SK-N-MC (cell line): ENCODE results near the gene ATXN7L2.
A peak's percentile ranks its signal among the peaks of the same experiment; 100 is the strongest.

Experiments
- DNase-seq: peaks from one replicate; pipeline ENCODE4 v3.0.0-alpha.2; 2011; ENCODE audit warnings: low read depth, low spot score
- H3K27ac ChIP-seq: fragments of 200-600 bp; sonication (generic); 2 replicates; pipeline ENCODE4 v1.5.1; 2016; ENCODE audit warnings: mixed run types
- H3K36me3 ChIP-seq: fragments of 200-600 bp; sonication (generic); 2 replicates; pipeline ENCODE4 v1.6.1; 2017; ENCODE audit warnings: antibody characterized with exemption, low read length, mixed read lengths; ENCODE audit not compliant: insufficient read depth
- H3K4me3 ChIP-seq: fragments of 200-600 bp; sonication (generic); 2 replicates; pipeline ENCODE4 v1.5.1; 2016
- H3K9ac ChIP-seq: fragments of 200-600 bp; sonication (generic); 2 replicates; pipeline ENCODE4 v1.8.0; 2017; ENCODE audit warnings: mixed run types, mixed read lengths; ENCODE audit not compliant: insufficient read length
- H3K9me3 ChIP-seq: fragments of 200-600 bp; sonication (generic); 2 replicates; pipeline ENCODE4 v1.6.1; 2017; ENCODE audit warnings: low read depth, mild to moderate bottlenecking, antibody characterized with exemption, low read length, moderate library complexity, mixed read lengths
- EZH2 ChIP-seq: fragments of 200-600 bp; sonication (generic); IDR thresholded peaks from one replicate; pipeline ENCODE4 v1.6.1; 2017; ENCODE audit warnings: antibody characterized with exemption
- FOXP2 ChIP-seq: optimal IDR thresholded peaks from 2 replicates; pipeline ENCODE3; 2011; ENCODE audit warnings: mild to moderate bottlenecking, moderate library complexity; ENCODE audit not compliant: insufficient read depth; ENCODE audit errors: extremely low read length, control extremely low read depth
- POLR2AphosphoS5 ChIP-seq: IDR thresholded peaks from 2 replicates; pipeline ENCODE4 v1.6.1; 2012; ENCODE audit warnings: mild to moderate bottlenecking, low read depth, low read length, borderline replicate concordance

The ATXN7L2 gene

GRCh38 chr1:109530457-109531087, 46.9 kb downstream of the ATXN7L2 start:
- no peak for TF ChIP-seq EZH2
- TF ChIP-seq POLR2AphosphoS5, result no peak
- TF ChIP-seq FOXP2, result no peak
- no peak overlapping the region for H3K9ac ChIP-seq
- DNase-seq, result no peak

GRCh38 chr1:109531380-109531779, 47.7 kb downstream of the ATXN7L2 start:
- TF ChIP-seq FOXP2, result no peak
- no peak for TF ChIP-seq POLR2AphosphoS5
- TF ChIP-seq EZH2, result no peak
- Histone ChIP-seq H3K4me3 (no peak overlapping the region), H3K27ac (no peak overlapping the region), H3K9ac (no peak overlapping the region), H3K9me3 (no peaks in the 10 kb centered on the region), H3K36me3 (no peaks in the 10 kb centered on the region)
- DNase-seq, result no peak

More at GRCh38 chr1:109530457-109531087, 46.9 kb downstream of the ATXN7L2 start:
- Histone ChIP-seq H3K36me3 (no peaks in the 10 kb centered on the region), H3K4me3 (no peak overlapping the region), H3K27ac (no peak overlapping the region), H3K9me3 (no peaks in the 10 kb centered on the region)

- no peaks in the 10 kb centered on the region for H3K36me3 ChIP-seq
- no peak overlapping the region for H3K4me3 ChIP-seq
- TF ChIP-seq POLR2AphosphoS5 (no peak), FOXP2 (no peak)
- DNase-seq, result no peak
- H3K9ac ChIP-seq, result no peak overlapping the region
- no peaks in the 10 kb centered on the region for H3K9me3 ChIP-seq
- no peak overlapping the region for H3K27ac ChIP-seq
Measured at GRCh38 chr1:109531826-109532364, 48.2 kb downstream of the ATXN7L2 start.

GRCh38 chr1:109532365-109533136, 48.8 kb downstream of the ATXN7L2 start:
- DNase-seq, result peak; percentile 24
- H3K9me3 ChIP-seq, result no peaks in the 10 kb centered on the region
- H3K4me3 ChIP-seq, result peak overlapping the region; percentile 53
- no peak overlapping the region for H3K27ac ChIP-seq
- TF ChIP-seq EZH2 (no peak), FOXP2 (peak; percentile 42), POLR2AphosphoS5 (no peak)
- H3K36me3 ChIP-seq, result no peaks in the 10 kb centered on the region
- H3K9ac ChIP-seq, result no peak overlapping the region

GRCh38 chr1:109534307-109534858, 50.7 kb downstream of the ATXN7L2 start:
- Histone ChIP-seq H3K4me3 (no peak overlapping the region), H3K27ac (no peak overlapping the region), H3K36me3 (no peaks in the 10 kb centered on the region), H3K9ac (no peak overlapping the region), H3K9me3 (no peaks in the 10 kb centered on the region)
- TF ChIP-seq FOXP2 (no peak), EZH2 (no peak), POLR2AphosphoS5 (no peak)
- no peak for DNase-seq

- Histone ChIP-seq H3K36me3 (no peaks in the 10 kb centered on the region), H3K9ac (no peak overlapping the region), H3K27ac (no peak overlapping the region), H3K9me3 (no peaks in the 10 kb centered on the region), H3K4me3 (no peak overlapping the region)
- no peak for DNase-seq
- TF ChIP-seq EZH2, result no peak
- TF ChIP-seq FOXP2, result no peak
- TF ChIP-seq POLR2AphosphoS5, result no peak
Measured at GRCh38 chr1:109535481-109535880, 51.8 kb downstream of the ATXN7L2 start.

GRCh38 chr1:109535971-109536491, 52.3 kb downstream of the ATXN7L2 start:
- no peak for TF ChIP-seq POLR2AphosphoS5
- H3K9ac ChIP-seq, result no peak overlapping the region
- DNase-seq, result no peak

GRCh38 chr1:109537450-109538178, 53.9 kb downstream of the ATXN7L2 start:
- H3K9me3 ChIP-seq, result no peaks in the 10 kb centered on the region
- no peak for DNase-seq

More at GRCh38 chr1:109535971-109536491, 52.3 kb downstream of the ATXN7L2 start:
- no peaks in the 10 kb centered on the region for H3K9me3 ChIP-seq
- H3K36me3 ChIP-seq, result no peaks in the 10 kb centered on the region
- no peak overlapping the region for H3K4me3 ChIP-seq
- H3K27ac ChIP-seq, result no peak overlapping the region

More at GRCh38 chr1:109537450-109538178, 53.9 kb downstream of the ATXN7L2 start:
- Histone ChIP-seq H3K9ac (no peak overlapping the region), H3K27ac (no peak overlapping the region), H3K4me3 (no peak overlapping the region), H3K36me3 (no peaks in the 10 kb centered on the region)
- TF ChIP-seq EZH2, result no peak
- no peak for TF ChIP-seq FOXP2
- TF ChIP-seq POLR2AphosphoS5, result no peak
